HG03565 (cell line): ENCODE data around the gene PDE2A.

Source experiments
- ATAC-seq: cut with Tn5 transposase; IDR thresholded peaks from one replicate; pipeline ENCODE4 v1.9.1; 2021; ENCODE audit warnings: mild to moderate bottlenecking, moderate library complexity; ENCODE audit not compliant: unreplicated experiment

Gene PDE2A

GRCh38 chr11:72661486-72661885 is 12.7 kb downstream of the PDE2A start:
- no peak for ATAC-seq

GRCh38 chr11:72658989-72659640 is 15.1 kb downstream of the PDE2A start:
- no peak for ATAC-seq

- ATAC-seq = no peak
These were observed 16.7 kb downstream of the PDE2A start for GRCh38 chr11:72657411-72658100.

DNA sequence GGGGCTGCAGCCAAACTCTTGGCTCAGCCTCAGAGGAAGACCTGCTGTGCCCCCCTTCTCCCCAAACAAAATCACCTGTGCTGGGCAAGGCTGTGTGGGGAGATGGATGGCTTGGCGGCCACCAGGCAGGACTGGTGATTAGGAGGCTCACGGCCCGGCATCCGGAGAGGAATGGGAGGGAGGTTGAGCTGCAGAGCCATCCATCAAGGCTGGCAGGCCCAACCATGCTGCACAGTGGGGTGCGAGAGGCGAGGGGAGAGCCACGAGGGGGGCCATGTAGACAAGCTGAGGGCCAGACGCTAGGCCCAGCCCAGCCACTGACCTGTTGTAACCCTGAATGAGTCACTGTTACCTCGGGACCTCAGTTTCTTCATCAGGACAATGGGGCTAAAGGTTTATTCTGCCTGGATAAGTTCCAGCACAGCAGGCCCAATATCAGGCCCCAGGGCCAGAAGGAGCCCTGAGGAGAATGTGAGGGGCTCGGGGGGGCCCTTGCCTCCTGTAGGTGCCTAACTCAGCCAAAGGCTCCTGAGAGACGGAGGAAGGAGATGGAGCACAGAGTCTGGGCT is 18.2 kb downstream of the PDE2A start:
- no peak for ATAC-seq

DNA sequence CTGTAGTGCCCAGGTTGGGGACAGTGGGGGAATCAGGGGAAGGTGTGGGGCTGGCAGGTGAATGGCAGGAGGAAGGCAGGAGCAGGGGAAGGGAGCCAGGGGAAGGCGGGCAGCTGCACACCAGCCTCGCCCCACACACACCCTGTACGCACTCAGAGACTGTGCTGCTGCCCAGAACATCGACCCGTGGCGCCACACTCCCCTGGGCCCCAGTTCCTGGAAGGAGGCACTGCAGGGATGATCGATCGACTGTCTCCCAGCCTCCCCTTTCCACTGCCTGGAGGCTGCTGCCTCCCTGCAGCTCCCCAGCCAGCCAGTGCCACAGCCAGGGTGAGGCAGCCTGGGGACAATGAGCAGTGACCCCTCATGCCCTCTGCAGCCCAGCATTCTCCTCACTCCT is 19.2 kb downstream of the PDE2A start:
- ATAC-seq = no peak

DNA sequence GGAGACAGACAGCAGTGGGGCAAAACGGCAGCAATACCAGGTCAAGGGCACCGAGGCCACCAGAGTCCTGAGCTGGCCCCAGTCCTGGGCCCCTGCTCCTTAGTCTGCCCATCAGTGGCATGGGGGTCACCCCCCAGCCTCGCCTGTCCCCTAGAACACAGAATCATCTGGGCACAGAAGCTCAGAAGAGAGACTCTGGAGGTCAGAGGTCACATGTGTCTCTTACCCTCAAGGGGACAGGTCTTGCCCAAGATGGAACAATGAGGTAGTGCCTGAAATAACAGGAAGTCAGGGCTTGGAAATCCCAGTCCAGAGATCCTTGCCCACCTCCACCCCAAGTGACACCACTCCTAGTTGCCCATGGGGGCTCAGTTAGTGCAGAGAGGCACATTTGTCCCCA is 20.6 kb downstream of the PDE2A start:
- ATAC-seq = no peak

- ATAC-seq = no peak
These were observed 21.2 kb downstream of the PDE2A start for GRCh38 chr11:72652873-72653630.

DNA sequence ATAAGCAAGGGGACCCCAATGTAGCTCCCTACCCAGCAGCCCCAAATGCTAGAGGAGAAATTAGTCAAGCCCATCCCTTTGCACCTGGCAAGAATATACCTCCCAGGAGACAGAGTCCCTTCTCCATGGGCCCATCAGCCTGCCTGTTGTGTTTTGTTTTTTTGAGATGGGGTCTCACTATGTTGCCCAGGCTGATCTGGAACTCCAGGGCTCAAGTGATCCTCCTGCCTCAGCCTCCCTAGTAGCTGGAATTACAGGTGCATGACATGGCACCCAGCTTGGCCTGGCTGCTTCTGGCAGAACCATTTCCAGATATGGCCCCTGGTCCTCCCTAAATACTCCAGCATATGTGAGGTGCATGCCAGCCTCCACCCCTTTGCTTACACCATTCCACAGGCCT is 22.1 kb downstream of the PDE2A start:
- no peak for ATAC-seq

GRCh38 chr11:72649215-72649976 is 24.8 kb downstream of the PDE2A start:
- ATAC-seq = no peak

DNA sequence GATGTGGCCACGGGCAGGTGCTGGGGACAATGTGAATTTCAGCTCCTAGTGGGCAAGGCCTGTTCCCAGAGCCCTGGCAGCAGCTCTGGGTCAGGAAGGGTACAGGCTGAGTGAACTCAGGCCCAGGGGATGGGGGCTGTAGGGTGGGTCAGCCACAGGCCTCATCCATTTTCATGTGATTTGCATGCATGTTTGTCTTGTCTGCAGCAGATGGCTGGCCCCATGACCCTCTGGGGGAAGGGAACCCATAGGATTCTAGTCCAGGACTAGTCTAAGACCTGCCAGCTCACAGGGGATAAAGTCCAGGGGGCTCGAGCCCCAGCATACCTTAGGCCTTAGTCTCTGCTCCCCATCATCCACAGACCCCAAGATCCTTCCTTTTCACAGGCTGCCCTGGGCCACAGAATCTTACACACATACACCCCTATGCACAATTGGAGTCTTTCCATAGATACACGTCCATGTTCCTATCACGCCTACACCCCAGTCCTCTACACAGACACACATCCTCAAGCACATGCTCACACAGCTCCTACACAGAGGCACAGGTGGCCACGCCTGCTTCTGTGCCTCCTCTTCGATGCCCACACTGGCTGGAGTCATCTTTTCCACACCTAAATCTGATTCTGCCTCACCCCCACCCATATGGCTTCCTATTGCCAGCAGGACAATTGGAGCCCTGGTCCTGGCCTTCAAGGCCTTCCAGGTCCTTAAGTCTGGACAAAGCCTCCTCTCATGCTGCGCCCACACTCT is 25.7 kb downstream of the PDE2A start:
- ATAC-seq = no peak

DNA sequence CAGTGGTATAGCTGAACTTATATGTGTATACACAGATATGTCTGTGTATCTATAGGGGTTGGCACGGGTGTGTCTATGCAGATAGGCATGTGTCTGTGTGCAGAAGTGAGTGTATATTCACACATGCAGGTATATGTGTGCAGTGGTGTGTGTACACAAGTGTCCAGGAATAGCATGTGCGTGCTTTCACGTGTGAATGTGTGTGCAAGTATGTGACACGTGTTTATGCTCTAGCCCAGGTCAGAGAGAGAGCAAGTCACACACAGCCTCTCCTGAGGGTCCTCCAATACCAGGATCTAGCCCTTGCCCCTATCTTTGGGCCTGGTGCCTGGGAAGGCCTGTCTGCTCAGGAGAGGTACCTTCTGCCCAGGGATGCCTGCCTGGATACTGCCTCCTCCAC is 26.3 kb downstream of the PDE2A start:
- no peak for ATAC-seq

DNA sequence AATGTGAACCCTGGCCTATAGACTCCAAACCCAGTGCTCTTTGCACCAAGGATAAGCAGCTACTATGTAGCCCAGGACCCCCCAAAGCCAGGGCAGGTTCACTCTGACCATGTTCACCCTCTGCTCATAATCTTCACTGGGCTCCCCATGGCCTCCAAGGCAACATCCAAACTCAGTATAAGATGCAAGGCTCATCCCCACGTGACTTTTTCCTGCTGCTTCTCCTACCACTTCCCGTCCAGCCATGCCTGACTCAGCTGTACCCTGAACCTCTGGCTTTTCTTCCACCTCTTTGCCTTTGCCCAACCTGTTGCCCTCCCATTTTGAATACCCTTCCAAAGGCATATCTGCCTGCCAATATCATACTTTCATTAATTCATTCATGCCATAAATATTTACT is 27.8 kb downstream of the PDE2A start:
- ATAC-seq = no peak

DNA sequence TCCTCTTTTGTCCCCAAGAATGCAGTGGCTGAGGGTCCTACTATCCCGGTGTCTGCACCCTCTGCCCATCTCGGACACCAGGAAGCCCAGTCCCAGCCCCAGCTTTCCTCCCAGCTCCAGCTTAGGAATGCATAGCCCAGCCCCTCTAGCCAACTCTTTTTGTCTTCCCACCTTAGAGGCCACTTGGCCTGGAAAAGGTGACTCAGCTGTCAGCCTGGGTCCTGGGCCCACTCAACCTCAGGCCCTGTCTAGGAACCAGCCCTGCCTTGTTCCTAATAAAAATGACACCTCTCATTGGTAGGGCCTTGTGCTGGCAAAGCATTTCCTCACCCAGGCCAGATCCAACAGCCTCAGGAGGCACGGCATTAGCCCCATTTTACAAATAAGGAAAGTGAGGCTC is 28.2 kb downstream of the PDE2A start:
- ATAC-seq = no peak

GRCh38 chr11:72643547-72643946 is 30.7 kb downstream of the PDE2A start:
- no peak for ATAC-seq

DNA sequence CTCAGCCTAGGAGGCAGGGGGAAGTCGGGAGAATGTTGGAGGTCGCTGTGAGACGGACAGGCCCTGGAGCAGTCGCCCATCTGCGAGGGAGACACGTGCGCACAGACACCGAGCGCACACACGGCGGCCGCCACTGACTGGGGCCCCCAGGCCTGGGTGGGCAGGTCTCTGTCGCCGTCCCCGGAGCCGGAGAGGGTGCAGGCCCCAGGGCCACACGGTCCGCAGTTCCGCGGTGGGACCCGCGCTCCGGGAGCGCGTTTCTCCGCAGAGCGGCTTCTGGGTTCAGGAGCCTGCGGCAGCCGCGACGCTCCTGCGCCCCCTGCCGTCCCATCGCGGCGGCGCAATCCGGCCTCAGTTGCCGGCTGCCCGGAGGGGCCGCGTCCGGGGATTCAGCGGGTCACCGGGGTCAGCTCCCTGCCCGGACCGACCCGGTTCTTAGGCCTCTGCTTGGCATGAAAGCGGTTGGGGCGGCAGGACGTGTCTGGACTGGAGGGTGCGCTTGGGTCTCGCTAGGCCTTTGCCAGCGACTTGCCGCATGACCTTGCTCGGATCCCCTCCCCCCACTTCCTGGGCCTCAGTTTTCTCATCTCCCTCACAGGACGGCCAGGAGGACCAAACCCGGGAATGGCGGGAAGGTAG is 31.2 kb downstream of the PDE2A start:
- ATAC-seq = no peak

DNA sequence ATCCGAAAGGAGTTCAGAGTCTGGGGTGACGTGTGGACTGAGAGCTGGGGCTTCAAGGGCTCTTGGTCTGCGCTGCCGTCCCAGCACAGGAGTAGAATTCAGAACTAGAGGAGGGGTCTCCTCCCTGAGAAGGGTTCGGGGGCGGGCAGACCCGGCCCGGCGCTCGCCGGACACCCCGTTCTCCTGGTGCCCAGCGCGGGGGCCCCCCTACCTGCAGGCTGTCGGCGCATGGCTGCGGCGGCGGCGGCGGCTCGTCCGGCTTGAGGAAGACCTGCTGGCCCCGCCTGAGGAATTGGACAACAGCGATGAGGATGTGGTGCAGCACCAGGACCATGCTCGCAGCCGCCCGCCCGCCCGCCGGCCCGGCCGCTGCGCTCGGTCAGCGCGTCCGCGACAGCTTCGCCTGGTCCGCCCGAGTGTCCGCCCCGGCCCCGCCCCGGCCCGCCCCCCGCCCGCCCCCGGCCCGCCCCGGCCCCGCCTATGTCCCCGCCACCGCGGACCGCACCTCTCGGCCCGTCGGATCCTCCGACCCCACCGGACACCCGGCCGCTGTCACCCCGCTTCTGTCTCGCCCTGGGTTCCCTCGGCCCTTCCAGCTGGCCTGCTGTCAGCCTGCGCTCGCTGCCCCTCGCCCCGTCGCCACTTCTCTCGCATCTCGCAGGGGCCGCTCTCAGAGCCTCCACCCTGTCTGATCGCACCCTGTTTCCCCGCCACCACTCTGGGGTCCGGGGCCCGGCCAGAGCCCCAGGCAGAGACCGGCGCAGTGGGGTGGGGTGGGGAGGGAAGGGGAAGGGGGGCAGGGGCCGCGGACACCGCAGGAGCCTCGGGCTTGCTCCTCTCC is 32.0 kb downstream of the PDE2A start:
- no peak for ATAC-seq

DNA sequence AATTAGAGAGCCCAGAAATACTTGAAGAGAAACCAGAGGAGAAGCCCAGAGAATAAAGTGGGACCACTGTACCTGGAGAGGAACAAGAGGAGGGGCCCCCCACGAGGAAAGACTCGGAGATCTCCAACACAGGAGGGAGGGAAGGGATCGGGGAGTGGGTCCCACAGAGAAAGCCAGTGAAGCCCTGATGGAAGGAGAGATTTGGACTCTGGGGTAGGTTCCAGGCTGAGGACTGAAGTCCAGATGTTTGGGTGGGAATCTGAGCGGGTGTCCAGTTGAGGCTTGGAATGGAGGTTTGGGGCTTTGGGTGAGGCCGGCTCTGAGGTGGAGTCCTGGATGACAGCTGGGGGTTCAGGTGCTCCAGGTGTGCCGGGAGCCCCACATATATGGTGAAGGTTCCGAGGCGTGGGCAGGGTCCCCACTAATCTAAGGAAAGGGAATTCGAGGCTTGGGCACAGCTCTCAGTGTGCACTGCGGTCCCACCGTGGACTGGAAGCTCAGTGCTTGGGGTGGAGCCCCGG is 32.6 kb downstream of the PDE2A start:
- ATAC-seq = no peak

DNA sequence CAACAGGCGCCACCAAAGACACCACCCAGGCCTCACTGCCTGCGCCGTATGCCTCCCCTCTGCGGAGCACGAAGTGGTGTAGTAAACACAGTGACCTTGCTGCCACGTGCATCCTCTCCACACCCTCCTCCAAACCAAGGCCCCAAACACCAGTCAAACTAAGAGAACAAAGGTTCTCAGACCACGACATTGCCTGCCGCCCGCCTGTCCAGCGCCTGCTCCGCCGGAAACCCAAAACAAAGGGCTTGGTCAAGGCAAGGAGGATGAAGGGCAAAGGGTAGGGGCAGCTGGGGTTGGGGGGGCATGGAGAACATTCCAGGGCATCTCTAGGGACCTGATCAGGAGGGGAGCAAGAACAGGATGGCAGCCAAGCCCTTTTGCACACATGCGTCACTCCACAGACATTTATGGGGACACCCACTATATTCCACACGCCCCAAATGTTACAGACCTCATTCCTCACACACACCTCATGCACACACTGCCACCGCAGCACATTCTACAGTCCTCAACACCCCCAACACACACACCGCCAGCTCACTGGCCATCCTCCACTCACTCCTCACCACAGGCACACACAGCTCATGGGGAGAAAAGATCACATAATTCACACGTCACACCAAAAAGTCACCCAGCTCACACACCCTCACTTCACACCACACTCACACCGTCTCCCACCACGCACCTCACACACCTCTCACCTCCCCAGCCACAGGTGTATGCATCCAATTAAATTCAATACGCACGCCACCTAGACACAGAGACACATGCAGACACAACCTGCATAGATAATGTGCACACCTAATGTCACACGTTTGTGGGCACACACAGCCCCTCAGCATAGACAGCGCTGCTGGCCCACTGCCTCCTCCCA is 34.5 kb downstream of the PDE2A start:
- no peak for ATAC-seq
